GM18870 (cell line): ENCODE results near the gene PTPRN2.
"Not testable (repeated sequence)": the region's sequence is repeated elsewhere in the genome, so short reads cannot be mapped to it uniquely, and the experiment has no call there.

Experiments
- ATAC-seq: cut with Tn5 transposase; IDR thresholded peaks from one replicate; pipeline ENCODE4 v1.9.1; 2021; ENCODE audit warnings: moderate library complexity; ENCODE audit not compliant: unreplicated experiment

PTPRN2 gene

DNA sequence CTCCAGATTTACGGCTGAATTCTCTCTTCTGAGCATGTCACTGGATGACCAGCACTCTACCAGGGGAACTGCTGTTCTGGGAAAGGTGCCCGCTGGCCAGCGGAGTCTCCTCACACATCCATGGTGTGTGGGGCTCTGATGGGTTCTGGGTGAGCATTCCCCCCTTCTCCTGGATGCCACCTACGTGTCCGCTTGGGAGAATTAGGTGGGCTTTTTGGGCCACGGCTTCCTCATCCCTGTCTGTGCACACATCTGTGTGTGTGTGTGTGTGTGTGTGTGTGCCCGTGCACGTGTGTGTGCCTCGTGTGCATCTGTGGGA is 1087.8 kb downstream of the PTPRN2 start:
- ATAC-seq: no peak

DNA sequence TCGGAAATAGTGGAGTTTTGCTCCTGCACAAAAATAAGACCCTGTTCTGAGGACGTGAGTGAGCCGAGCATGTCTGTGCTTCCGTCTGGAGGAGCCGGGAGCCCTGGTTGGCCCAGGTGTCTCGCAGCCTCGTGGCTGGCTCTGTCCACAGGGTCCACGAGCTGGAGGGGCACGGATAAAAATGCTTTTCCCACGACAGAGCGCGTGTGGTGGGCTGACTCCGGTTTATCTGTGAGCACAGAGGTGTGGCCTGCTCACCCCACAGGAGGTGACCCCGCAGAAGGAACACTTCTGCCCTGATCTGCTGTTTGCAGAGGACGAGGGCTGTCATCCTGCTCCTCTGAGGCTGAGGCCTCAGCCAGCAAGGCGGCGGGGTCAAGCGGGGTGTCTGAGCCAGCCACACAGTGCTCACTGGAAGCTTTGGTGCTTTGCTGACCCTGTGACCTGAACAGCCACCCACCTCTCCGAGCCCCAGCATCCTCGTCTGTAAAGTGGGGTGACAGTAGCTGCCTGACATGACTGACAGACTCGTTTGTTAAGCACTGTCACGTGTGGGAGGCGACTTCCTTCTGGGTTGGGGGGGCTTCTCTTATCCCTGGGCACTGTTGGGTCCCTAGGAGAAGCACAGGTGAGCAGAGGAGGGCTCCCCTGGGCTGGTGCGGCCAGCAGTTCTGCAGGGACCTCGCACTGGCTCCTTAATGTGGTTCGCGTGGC is 1088.3 kb downstream of the PTPRN2 start:
- ATAC-seq: no peak

GRCh38 chr7:157498657-157499056 is 1089.0 kb downstream of the PTPRN2 start:
- no peak for ATAC-seq

- ATAC-seq: no peak
Observed at GRCh38 chr7:157497744-157498651, 1089.6 kb downstream of the PTPRN2 start.

- ATAC-seq: no peak
Observed at GRCh38 chr7:157497367-157497743, 1090.3 kb downstream of the PTPRN2 start.

DNA sequence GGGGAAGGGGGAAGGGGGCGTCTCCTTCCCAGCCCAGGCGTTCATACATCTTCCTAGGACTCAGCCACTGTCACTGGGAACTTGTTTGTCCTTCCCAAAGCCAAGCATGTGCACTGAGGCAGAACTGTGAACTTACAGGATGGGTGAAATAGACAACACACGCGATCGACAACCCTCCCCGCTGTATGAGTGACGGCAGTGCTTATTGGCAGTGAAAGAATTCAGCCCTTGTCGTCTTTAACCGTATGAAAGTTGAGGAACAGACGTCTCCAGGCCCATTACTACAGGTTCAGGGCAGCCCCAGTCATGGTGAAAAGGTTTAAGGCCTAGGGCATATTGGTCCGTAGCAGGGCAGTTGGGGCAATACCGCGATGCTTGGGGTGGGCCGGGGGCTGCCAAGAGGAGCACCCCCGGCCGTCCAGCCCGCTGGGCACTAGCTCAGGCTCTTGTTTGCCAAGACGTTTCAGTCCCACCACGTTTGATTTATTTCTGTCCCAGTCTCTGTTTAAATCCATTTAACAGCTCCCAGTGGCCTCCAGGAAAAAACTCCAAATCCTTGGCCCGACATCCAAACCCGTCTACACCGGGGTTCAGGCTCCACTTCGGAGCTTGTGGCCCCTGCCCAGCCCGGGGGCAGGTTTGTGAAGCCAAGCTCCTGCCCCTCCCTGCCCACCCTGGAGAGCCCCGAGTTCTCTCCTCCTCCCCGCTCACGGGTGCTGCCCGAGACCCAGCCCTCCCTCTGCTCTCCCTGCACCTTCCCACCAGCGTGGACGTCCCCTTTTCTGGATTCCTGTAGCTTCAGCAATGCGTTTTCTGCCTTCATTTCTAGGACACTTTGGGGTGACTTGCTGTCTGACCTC is 1091.0 kb downstream of the PTPRN2 start:
- ATAC-seq: no peak

DNA sequence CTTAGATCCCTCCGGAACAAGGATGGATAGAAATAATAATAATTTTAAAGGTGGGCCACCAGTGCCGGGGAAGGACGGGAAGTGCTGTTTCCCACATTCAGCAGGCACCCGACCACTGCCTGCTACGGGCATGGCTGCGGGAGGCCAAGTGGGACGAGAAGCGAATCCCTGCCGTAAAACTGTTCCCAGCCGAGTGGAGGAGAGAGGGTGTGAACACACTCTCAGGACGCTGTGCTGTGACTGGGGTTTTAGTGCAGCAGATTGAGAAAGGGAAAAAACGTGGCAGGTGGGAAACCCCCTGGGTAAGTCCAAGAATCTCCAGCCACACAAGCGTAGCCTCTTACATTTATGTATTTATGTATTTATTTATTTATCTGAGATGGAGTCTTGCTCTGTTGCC is 1092.0 kb downstream of the PTPRN2 start:
- peak; percentile 84 for ATAC-seq

- ATAC-seq: no peak
Observed at GRCh38 chr7:157495177-157495553, 1092.5 kb downstream of the PTPRN2 start.

DNA sequence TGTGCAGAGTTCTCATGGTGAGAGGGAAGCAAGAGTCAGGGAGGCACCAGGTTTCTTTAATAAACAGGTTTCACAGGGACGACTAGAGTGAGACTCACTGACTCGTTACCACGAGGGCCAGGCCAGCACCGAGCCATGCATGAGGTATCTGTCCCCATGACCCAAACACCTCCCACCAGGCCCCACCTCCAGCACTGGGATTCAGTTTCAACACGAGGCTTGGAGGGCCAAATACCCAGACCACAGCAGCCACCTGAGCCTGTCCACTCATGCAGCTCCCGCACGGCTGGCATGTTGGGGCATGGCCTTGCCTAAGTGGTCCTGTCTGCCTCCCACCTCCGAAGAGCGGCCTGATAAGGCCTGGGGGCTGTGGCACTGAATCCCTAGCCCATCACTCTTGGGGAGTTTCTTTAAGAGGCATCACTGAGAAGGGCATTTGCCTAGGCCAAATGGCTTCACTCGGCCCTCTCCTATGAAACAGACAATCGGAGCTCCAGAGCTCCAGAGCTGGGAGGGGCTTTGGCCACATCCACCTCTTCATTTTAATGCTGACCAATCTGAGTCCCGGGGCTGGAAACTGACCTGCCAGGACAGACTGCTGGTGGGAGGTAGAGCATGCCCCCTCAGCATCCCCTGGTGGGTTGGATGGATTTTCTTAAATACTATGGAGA is 1093.0 kb downstream of the PTPRN2 start:
- ATAC-seq: no peak

DNA sequence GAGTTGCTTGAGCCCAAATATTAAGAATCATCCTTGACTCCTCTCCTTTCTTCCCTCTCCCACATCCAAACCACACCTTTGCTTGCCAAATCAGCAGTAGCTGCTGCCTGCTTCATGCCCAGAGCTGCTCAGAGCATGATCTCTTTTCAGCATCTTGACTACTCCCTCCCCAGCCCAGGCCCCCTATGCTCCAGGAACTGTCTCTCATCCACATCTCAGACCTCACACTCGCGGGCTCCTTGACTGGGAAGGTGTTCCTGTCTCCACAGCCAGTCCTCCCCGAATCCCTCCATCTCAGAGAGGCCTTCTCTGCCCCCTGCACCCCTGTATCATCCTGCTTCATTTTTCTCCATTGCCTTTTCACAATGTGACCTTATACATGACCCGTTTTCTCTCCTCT is 1093.8 kb downstream of the PTPRN2 start:
- no peak for ATAC-seq

DNA sequence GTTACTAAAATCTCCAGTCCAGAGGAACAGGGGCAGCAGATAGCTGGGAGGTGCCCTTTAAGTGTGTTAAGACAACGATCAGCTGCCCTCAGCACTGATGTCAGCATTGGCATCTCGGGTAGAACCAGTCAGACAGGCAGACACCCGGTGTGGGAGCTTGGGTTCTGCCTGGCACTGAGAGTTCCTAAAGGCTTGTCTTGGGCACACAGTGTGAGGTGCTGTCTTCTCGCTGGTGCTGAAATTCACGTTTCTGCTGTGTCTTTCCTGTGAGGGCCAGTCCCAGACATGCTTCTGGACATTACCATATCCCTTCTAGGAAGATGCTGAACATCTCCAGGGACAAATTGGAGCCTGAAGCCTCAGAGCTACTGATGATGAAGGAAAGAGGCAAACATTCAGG is 1094.6 kb downstream of the PTPRN2 start:
- ATAC-seq: no peak

DNA sequence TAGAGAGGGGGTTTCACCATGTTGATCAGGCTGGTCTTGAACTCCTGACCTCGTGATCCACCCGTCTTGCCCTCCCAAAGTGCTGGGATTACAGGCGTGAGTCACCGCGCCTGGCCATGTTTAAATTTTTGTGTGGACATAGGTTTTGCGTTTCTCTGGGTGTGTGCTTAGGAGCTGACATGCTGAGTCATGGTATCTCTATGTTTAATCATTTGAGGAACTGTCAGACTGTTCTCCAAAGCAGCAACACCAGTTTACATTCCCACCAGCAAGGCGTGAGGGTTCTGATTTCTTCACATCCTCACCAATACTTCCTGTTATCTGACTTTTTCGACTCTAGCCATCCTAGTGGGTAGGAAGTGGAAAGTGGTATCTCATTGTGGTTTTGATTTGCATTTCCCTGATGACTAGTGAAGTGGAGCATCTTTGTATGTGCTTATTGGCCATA is 1097.1 kb downstream of the PTPRN2 start:
- ATAC-seq: peak; percentile 57

GRCh38 chr7:157489870-157490269 is 1097.8 kb downstream of the PTPRN2 start:
- not testable (repeated sequence) for ATAC-seq
